PC-9 (cell line): Measurements from ENCODE around the gene EXOC4. TPM values are rescaled to one million over a fixed set of nuclear protein-coding genes. Genes with fewer than 3 reads are reported as not detected.

Experiments used
- BruUV-seq: library from RNA; stranded (reverse); fragments of 400-500 nt; replicated peaks from 2 replicates; lab custom pipeline; 2021; lab: Mats Ljungman, UMichigan
- CTCF ChIA-PET: fragments of 300-600 bp; sonication (Branson Sonifier 250); formaldehyde crosslinking; loops from one replicate; lab custom pipeline; 2022; ENCODE audit warnings: antibody characterized with exemption; lab: Charles Lee
- POLR2A ChIA-PET: fragments of 300-600 bp; sonication (Branson Sonifier 250); formaldehyde crosslinking; loops from one replicate; lab custom pipeline; 2022; ENCODE audit warnings: antibody characterized with exemption; ENCODE audit not compliant: unreplicated experiment; lab: Charles Lee
- DNase-seq, 2 experiments: peaks; one replicate each; pipeline versions ENCODE4 v3.0.0 to v3.0.0-alpha.2; 2015 to 2022; ENCODE audit warnings: mixed read lengths in 1 of 2
- H2AFZ ChIP-seq: fragments of 200-600 bp; sonication (generic); 2 replicates; pipeline ENCODE4 v1.8.1; 2017; ENCODE audit warnings: antibody characterized with exemption
- H3F3A ChIP-seq: fragments of 200-600 bp; sonication (generic); 2 replicates; pipeline ENCODE4 v1.8.1; 2017; ENCODE audit warnings: antibody characterized with exemption, mild to moderate bottlenecking, low read depth; ENCODE audit not compliant: insufficient read depth
- H3K27ac ChIP-seq: fragments of 200-600 bp; sonication (generic); 2 replicates; pipeline ENCODE4 v1.6.1; 2016; ENCODE audit warnings: mixed run types
- H3K27me3 ChIP-seq: fragments of 200-600 bp; sonication (generic); 2 replicates; pipeline ENCODE4 v1.6.1; 2016; ENCODE audit warnings: low read depth, mixed run types; ENCODE audit not compliant: insufficient read depth
- H3K36me3 ChIP-seq: fragments of 200-600 bp; sonication (generic); 2 replicates; pipeline ENCODE4 v1.6.1; 2016; ENCODE audit warnings: low read depth, mixed run types
- H3K4me1 ChIP-seq: fragments of 200-600 bp; sonication (generic); replicated peaks from 2 replicates; pipeline ENCODE4 v1.6.1; 2016; ENCODE audit warnings: mixed run types; ENCODE audit not compliant: insufficient read depth
- H3K4me2 ChIP-seq: fragments of 200-600 bp; sonication (generic); 2 replicates; pipeline ENCODE4 v1.6.1; 2017; ENCODE audit warnings: mixed run types
- H3K4me3 ChIP-seq: fragments of 200-600 bp; sonication (generic); 2 replicates; pipeline ENCODE4 v1.6.1; 2016; ENCODE audit warnings: mixed run types
- H3K79me2 ChIP-seq: fragments of 200-600 bp; sonication (generic); 2 replicates; pipeline ENCODE4 v1.6.1; 2017; ENCODE audit warnings: low read depth, mixed run types
- H3K9me2 ChIP-seq: fragments of 200-600 bp; sonication (generic); 2 replicates; pipeline ENCODE4 v1.8.1; 2017; ENCODE audit warnings: mild to moderate bottlenecking; ENCODE audit not compliant: insufficient read depth
- H3K9me3 ChIP-seq: fragments of 200-600 bp; sonication (generic); 2 replicates; pipeline ENCODE4 v1.8.1; 2016; ENCODE audit warnings: low read depth; ENCODE audit not compliant: insufficient read depth
- H4K20me1 ChIP-seq: fragments of 200-600 bp; sonication (generic); 2 replicates; pipeline ENCODE4 v1.8.1; 2017; ENCODE audit not compliant: insufficient read depth
- CTCF ChIP-seq: fragments of 200-600 bp; sonication (generic); conservative IDR thresholded peaks from 2 replicates; pipeline ENCODE4 v1.6.1; 2017; ENCODE audit warnings: mixed run types, antibody characterized with exemption, mild to moderate bottlenecking, moderate library complexity
- EZH2 ChIP-seq: fragments of 200-600 bp; sonication (generic); IDR thresholded peaks from 2 replicates; pipeline ENCODE4 v1.8.0; 2017; ENCODE audit warnings: antibody characterized with exemption, low read depth
- intact Hi-C: fragments of 100-400 bp; cut with micrococcal nuclease; formaldehyde crosslinking; loops from one replicate; pipeline ENCODE4 v1.10.0; 2022; ENCODE audit not compliant: unreplicated experiment
- total RNA-seq: library from RNA; stranded (reverse); gene quantifications from 2 replicates; pipeline ENCODE4 v1.2.3, GENCODE V29; 2021

The EXOC4 gene
- total RNA-seq, 1 experiment from 2014 or later: 101 TPM

GRCh38 chr7:133364959-133365690 lies 112.2 kb downstream of the EXOC4 start:
- H3K27ac ChIP-seq: no peak overlapping the region
- TF ChIP-seq CTCF: no peak
- no peak for TF ChIP-seq EZH2
- no peaks in the 10 kb centered on the region for H3K36me3 ChIP-seq
- no peaks in the 10 kb centered on the region for H3K27me3 ChIP-seq
- intact Hi-C loops: no loop called here
- no peaks in the 10 kb centered on the region for H3K4me1 ChIP-seq
- ChIA-PET POLR2A (no interaction called here), CTCF (no interaction called here)
- no peaks in the 10 kb centered on the region for H3K9me3 ChIP-seq
- BruUV-seq: no TSS peak
- no peak for DNase-seq
- no peaks in the 10 kb centered on the region for H3F3A ChIP-seq
- H4K20me1 ChIP-seq: peaks cover 3% of the 10 kb centered on the region; the same call in 1 of the 2 replicates
- H3K9me2 ChIP-seq: no peaks in the 10 kb centered on the region
- no peak overlapping the region for H3K4me2 ChIP-seq
- no peak overlapping the region for H2AFZ ChIP-seq
- no peak overlapping the region for H3K4me3 ChIP-seq
- no peaks in the 10 kb centered on the region for H3K79me2 ChIP-seq

GRCh38 chr7:133365917-133366316 lies 113.0 kb downstream of the EXOC4 start:
- Histone ChIP-seq H3K4me3 (no peak overlapping the region), H3K9me2 (no peaks in the 10 kb centered on the region), H3K36me3 (no peaks in the 10 kb centered on the region), H3K79me2 (no peaks in the 10 kb centered on the region), H3K4me2 (no peak overlapping the region), H3K27ac (no peak overlapping the region), H3F3A (no peaks in the 10 kb centered on the region), H3K27me3 (no peaks in the 10 kb centered on the region), H3K4me1 (no peaks in the 10 kb centered on the region), H2AFZ (no peak overlapping the region), H4K20me1 (peaks cover 3% of the 10 kb centered on the region; the same call in 1 of the 2 replicates), H3K9me3 (no peaks in the 10 kb centered on the region)
- no peak for DNase-seq
- TF ChIP-seq CTCF (no peak), EZH2 (no peak)
- no TSS peak for BruUV-seq
- ChIA-PET CTCF (no interaction called here), POLR2A (no interaction called here)
- intact Hi-C loops: no loop called here

GRCh38 chr7:133367561-133367960 lies 114.7 kb downstream of the EXOC4 start:
- H3K27me3 ChIP-seq: no peaks in the 10 kb centered on the region
- H3K9me3 ChIP-seq: no peaks in the 10 kb centered on the region
- H3K4me3 ChIP-seq: no peak overlapping the region
- H3K9me2 ChIP-seq: no peaks in the 10 kb centered on the region
- no peaks in the 10 kb centered on the region for H3F3A ChIP-seq
- no peaks in the 10 kb centered on the region for H3K36me3 ChIP-seq
- H3K27ac ChIP-seq: no peak overlapping the region
- no peaks in the 10 kb centered on the region for H3K4me1 ChIP-seq
- no TSS peak for BruUV-seq
- H2AFZ ChIP-seq: no peak overlapping the region
- CTCF ChIA-PET: no interaction called here
- no peak for DNase-seq
- no peaks in the 10 kb centered on the region for H3K79me2 ChIP-seq
- H4K20me1 ChIP-seq: peaks cover 3% of the 10 kb centered on the region; the same call in 1 of the 2 replicates
- TF ChIP-seq CTCF: no peak
- no peak for TF ChIP-seq EZH2
- intact Hi-C loops: no loop called here
- POLR2A ChIA-PET: no interaction called here
- H3K4me2 ChIP-seq: no peak overlapping the region
